Measurements from ENCODE around the gene RSPO4.

GRCh38 chr20:957544-957943 is 44.6 kb downstream of the RSPO4 start:
- no peak for TF ChIP-seq EP300 (IDR thresholded peaks at IDR 0.05)
- peak in 1 of 6 experiments; percentile 17 for TF ChIP-seq CTCF (IDR thresholded peaks at IDR 0.05)
